IMR-90 (cell line): ENCODE results near the gene SLC35E2B. TPM values are rescaled to one million over a fixed set of nuclear protein-coding genes. Genes with fewer than 3 reads are reported as not detected.

Source experiments
- ATAC-seq: fragments of 200-7000 bp; cut with Tn5 transposase; 2 replicates; pipeline ENCODE4 v1.9.1; 2020; ENCODE audit warnings: low read depth, mild to moderate bottlenecking, moderate library complexity
- BruUV-seq: library from RNA; stranded (reverse); fragments of 400-500 nt; replicated peaks from 2 replicates; lab custom pipeline; 2021; lab: Mats Ljungman, UMichigan
- CTCF ChIA-PET: fragments of 300-600 bp; formaldehyde crosslinking; extraction: SDS; loops from one replicate; lab custom pipeline; 2021; ENCODE audit warnings: antibody characterized with exemption; lab: Yijun Ruan, JAX
- POLR2A ChIA-PET: fragments of 300-600 bp; sonication (Branson Sonifier 250); formaldehyde crosslinking; loops from one replicate; lab custom pipeline; 2022; ENCODE audit warnings: antibody characterized with exemption; ENCODE audit not compliant: unreplicated experiment; lab: Charles Lee
- DNase-seq: peaks from one replicate; pipeline ENCODE4 v3.0.0; 2013
- H2AFZ ChIP-seq: replicated peaks from 2 replicates; pipeline ENCODE3; 2013; ENCODE audit warnings: low read length, mild to moderate bottlenecking; ENCODE audit not compliant: poor library complexity
- H2AK5ac ChIP-seq: 2 replicates; pipeline ENCODE4 v1.6.1; 2013; ENCODE audit warnings: low read depth, low read length, inconsistent platforms
- H2AK9ac ChIP-seq: replicated peaks from 2 replicates; pipeline ENCODE3; 2013; ENCODE audit warnings: mild to moderate bottlenecking, low read depth, low read length, moderate library complexity; ENCODE audit not compliant: poor library complexity
- H2BK120ac ChIP-seq: 2 replicates; pipeline ENCODE4 v1.6.1; 2013; ENCODE audit warnings: low read depth, low read length, inconsistent platforms
- H2BK15ac ChIP-seq: 3 replicates; pipeline ENCODE4 v1.6.1; 2013; ENCODE audit warnings: low read depth, low read length, inconsistent platforms
- H2BK20ac ChIP-seq: 2 replicates; pipeline ENCODE4 v1.6.1; 2013; ENCODE audit warnings: low read depth, mild to moderate bottlenecking, inconsistent platforms, low read length, moderate library complexity
- H2BK5ac ChIP-seq: 2 replicates; pipeline ENCODE4 v1.6.1; 2013; ENCODE audit warnings: mild to moderate bottlenecking, low read depth, low read length, inconsistent platforms; ENCODE audit not compliant: poor library complexity, severe bottlenecking
- H3K14ac ChIP-seq: replicated peaks from 2 replicates; pipeline ENCODE4 v1.6.1; 2013; ENCODE audit warnings: low read depth, low read length, inconsistent platforms
- H3K18ac ChIP-seq: 2 replicates; pipeline ENCODE4 v1.6.1; 2013; ENCODE audit warnings: low read depth, low read length, control low read depth
- H3K23ac ChIP-seq: 2 replicates; pipeline ENCODE4 v1.6.1; 2013; ENCODE audit warnings: low read depth, low read length, inconsistent platforms
- H3K27ac ChIP-seq: 2 replicates; pipeline ENCODE4 v1.5.1; 2013; ENCODE audit warnings: mild to moderate bottlenecking, control low read depth, low read length; ENCODE audit not compliant: insufficient read depth
- H3K27me3 ChIP-seq: 2 replicates; pipeline ENCODE4 v1.6.1; 2013; ENCODE audit warnings: low read length; ENCODE audit not compliant: control insufficient read depth, insufficient read depth
- H3K36me3 ChIP-seq: 2 replicates; pipeline ENCODE4 v1.6.1; 2013; ENCODE audit warnings: low read length, mixed read lengths; ENCODE audit not compliant: control insufficient read depth, insufficient read depth
- H3K4ac ChIP-seq: 2 replicates; pipeline ENCODE4 v1.6.1; 2013; ENCODE audit warnings: low read depth, low read length, inconsistent platforms
- H3K4me1 ChIP-seq: 2 replicates; pipeline ENCODE4 v1.6.1; 2013; ENCODE audit warnings: low read length, mixed read lengths; ENCODE audit not compliant: control insufficient read depth, insufficient read depth
- H3K4me2 ChIP-seq: 2 replicates; pipeline ENCODE4 v1.6.1; 2013; ENCODE audit warnings: low read depth, mild to moderate bottlenecking, control low read depth, low read length, moderate library complexity
- H3K4me3 ChIP-seq: 2 replicates; pipeline ENCODE4 v1.5.1; 2013; ENCODE audit warnings: low read depth, mild to moderate bottlenecking, control low read depth, low read length, moderate library complexity; ENCODE audit not compliant: insufficient read depth
- H3K56ac ChIP-seq: 2 replicates; pipeline ENCODE4 v1.6.1; 2013; ENCODE audit warnings: low read length, inconsistent platforms; ENCODE audit not compliant: insufficient read depth; ENCODE audit errors: extremely low read depth
- H3K79me1 ChIP-seq, 2 experiments: 2 replicates each; pipeline ENCODE4 v1.6.1; 2013; ENCODE audit warnings: low read length in 2 of 2, inconsistent platforms in 1 of 2, low read depth in 1 of 2
- H3K9ac ChIP-seq: 2 replicates; pipeline ENCODE4 v1.6.1; 2013; ENCODE audit warnings: low read depth, low read length, control low read depth
- H3K9me1 ChIP-seq: 2 replicates; pipeline ENCODE4 v1.6.1; 2013; ENCODE audit warnings: low read length, inconsistent platforms; ENCODE audit not compliant: insufficient read depth
- H3K9me3 ChIP-seq: 2 replicates; pipeline ENCODE4 v1.6.1; 2013; ENCODE audit warnings: low read length; ENCODE audit not compliant: control insufficient read depth, insufficient read depth
- H4K20me1 ChIP-seq: 2 replicates; pipeline ENCODE4 v1.6.1; 2013; ENCODE audit warnings: low read length, inconsistent platforms; ENCODE audit not compliant: insufficient read depth
- H4K5ac ChIP-seq: 2 replicates; pipeline ENCODE4 v1.6.1; 2013; ENCODE audit warnings: mild to moderate bottlenecking, low read depth, low read length, control low read depth
- H4K8ac ChIP-seq, 2 experiments: 2 replicates each; pipeline ENCODE4 v1.6.1; 2013; ENCODE audit warnings: low read depth in 2 of 2, low read length in 2 of 2, control low read depth in 1 of 2, inconsistent platforms in 1 of 2
- H4K91ac ChIP-seq: 2 replicates; pipeline ENCODE4 v1.6.1; 2013; ENCODE audit warnings: low read depth, low read length, inconsistent platforms; ENCODE audit not compliant: insufficient read depth
- BHLHE40 ChIP-seq: fragments of 150-350 bp; IDR thresholded peaks from 2 replicates; pipeline ENCODE4 v1.6.1; 2016; ENCODE audit warnings: mild to moderate bottlenecking, low read depth, low read length
- CEBPB ChIP-seq: IDR thresholded peaks from 2 replicates; pipeline ENCODE4 v1.6.1; 2012; ENCODE audit warnings: low read depth, low read length, improper control_type of control experiment
- CHD1 ChIP-seq: IDR thresholded peaks from 2 replicates; pipeline ENCODE4 v1.6.1; 2012; ENCODE audit warnings: low read depth, low read length, improper control_type of control experiment
- ELK1 ChIP-seq: fragments of 150-350 bp; IDR thresholded peaks from 2 replicates; pipeline ENCODE4 v1.6.1; 2016; ENCODE audit warnings: low read depth, mild to moderate bottlenecking, low read length, moderate library complexity, borderline replicate concordance
- FOS ChIP-seq: fragments of 150-350 bp; IDR thresholded peaks from 2 replicates; pipeline ENCODE4 v1.6.1; 2016; ENCODE audit warnings: low read depth, low read length
- MAFK ChIP-seq: IDR thresholded peaks from 2 replicates; pipeline ENCODE4 v1.6.1; 2012; ENCODE audit warnings: low read depth, low read length, improper control_type of control experiment
- MAZ ChIP-seq: IDR thresholded peaks from 2 replicates; pipeline ENCODE4 v1.6.1; 2012; ENCODE audit warnings: low read depth, mild to moderate bottlenecking, low read length, improper control_type of control experiment, moderate library complexity, borderline replicate concordance
- MXI1 ChIP-seq: IDR thresholded peaks from 2 replicates; pipeline ENCODE4 v1.6.1; 2012; ENCODE audit warnings: low read depth, mild to moderate bottlenecking, low read length, moderate library complexity, borderline replicate concordance
- NFE2L2 ChIP-seq: fragments of 150-350 bp; IDR thresholded peaks from 2 replicates; pipeline ENCODE4 v1.6.1; 2016; ENCODE audit warnings: low read depth, mild to moderate bottlenecking, low read length
- POLR2A ChIP-seq: IDR thresholded peaks from 2 replicates; pipeline ENCODE4 v1.6.1; 2012; ENCODE audit warnings: mild to moderate bottlenecking, low read depth, low read length
- RCOR1 ChIP-seq: IDR thresholded peaks from 2 replicates; pipeline ENCODE4 v1.6.1; 2012; ENCODE audit warnings: mild to moderate bottlenecking, low read length, improper control_type of control experiment; ENCODE audit not compliant: insufficient replicate concordance
- SMC3 ChIP-seq: fragments of 150-350 bp; IDR thresholded peaks from 2 replicates; pipeline ENCODE4 v1.6.1; 2016; ENCODE audit warnings: low read depth, mild to moderate bottlenecking, antibody characterized with exemption, low read length, moderate library complexity
- USF2 ChIP-seq: fragments of 150-350 bp; IDR thresholded peaks from 2 replicates; pipeline ENCODE4 v1.6.1; 2017; ENCODE audit warnings: mild to moderate bottlenecking, antibody characterized with exemption, low read length, low read depth
- WGBS, 2 experiments: methylation state at CpG; one replicate each; pipeline versions ENCODE4 v1.1.5 to v1.1.7; 2013; ENCODE audit warnings: missing lambda C conversion rate in 2 of 2; ENCODE audit not compliant: insufficient read length in 1 of 2; ENCODE audit errors: extremely low coverage in 2 of 2; 5-methylcytosine and 5-hydroxymethylcytosine counted together
- dilution Hi-C: fragments of 300-500 bp; cut with HindIII; formaldehyde crosslinking; loops from one replicate; pipeline ENCODE4 v1.14.3; 2018; ENCODE audit warnings: low sequenced_read_pairs; ENCODE audit not compliant: unreplicated experiment
- in situ Hi-C: fragments of 300-500 bp; cut with MboI; formaldehyde crosslinking; loops from 3 replicates; pipeline ENCODE4 v1.14.3; 2019; ENCODE audit warnings: low sequenced_read_pairs, inconsistent platforms, mixed read lengths
- intact Hi-C: fragments of 100-400 bp; cut with micrococcal nuclease; formaldehyde crosslinking; loops from 2 replicates; pipeline ENCODE4 v1.10.0; 2022
- polyA plus RNA-seq, 3 experiments: library from polyadenylated mRNA; depleted of rRNA; stranded (reverse); fragments of >200 nt; gene quantifications; 2 replicates each; pipeline ENCODE4 v1.2.3, GENCODE V29; 2012; ENCODE audit warnings: low replicate concordance in 1 of 3
- total RNA-seq: library from RNA; depleted of rRNA; stranded (reverse); fragments of >200 nt; gene quantifications from 2 replicates; pipeline ENCODE4 v1.2.3, GENCODE V29; 2012

SLC35E2B gene
- total and polyA plus RNA-seq, 2 of the 4 experiments (the other 2 are of a cell fraction), result 14.9 to 30.2 TPM

- no peak for TF ChIP-seq ELK1
Measured at GRCh38 chr1:1626207-1627141, 66.1 kb downstream of the SLC35E2B start (continued).

GRCh38 chr1:1625824-1626206 lies 66.8 kb downstream of the SLC35E2B start:
- no peak overlapping the region for H3K14ac ChIP-seq
- CTCF ChIA-PET, result no interaction called here
- no peak overlapping the region for H3K4me2 ChIP-seq
- no peak overlapping the region for H3K9ac ChIP-seq
- H3K4ac ChIP-seq, result no peak overlapping the region
- H4K91ac ChIP-seq, result no peak overlapping the region
- BruUV-seq, result no TSS peak
- H3K56ac ChIP-seq, result no peak overlapping the region
- H3K27ac ChIP-seq, result no peak overlapping the region
- H2BK5ac ChIP-seq, result no peak overlapping the region
- no peak overlapping the region for H2AK5ac ChIP-seq
- ATAC-seq (no peak), DNase-seq (no peak)
- H4K20me1 ChIP-seq, result peaks cover 20% of the 10 kb centered on the region
- H4K8ac ChIP-seq, result no peak overlapping the region
- H3K9me1 ChIP-seq, result no peaks in the 10 kb centered on the region
- no peaks in the 10 kb centered on the region for H3K9me3 ChIP-seq
- H4K5ac ChIP-seq, result no peak overlapping the region
- H3K36me3 ChIP-seq, result peaks cover 31% of the 10 kb centered on the region
- no peak overlapping the region for H3K23ac ChIP-seq
- WGBS, 2 experiments, result 89% methylated on average over 5 of the region's 8 CpGs; no CpG with 5 or more reads in 1 of the 2 experiments
- peaks cover 3% of the 10 kb centered on the region; the same call in 1 of the 2 replicates for H3K4me1 ChIP-seq
- no peak overlapping the region for H2BK120ac ChIP-seq
- H3K18ac ChIP-seq, result no peak overlapping the region
- H2AK9ac ChIP-seq, result no peak overlapping the region
- no peak overlapping the region for H2BK20ac ChIP-seq
- H2AFZ ChIP-seq, result no peak overlapping the region
- POLR2A ChIA-PET, result no interaction called here
- intact Hi-C loops, result no loop called here
- dilution Hi-C loops, result no loop called here
- in situ Hi-C loops, result no loop called here
- H3K27me3 ChIP-seq, result no peaks in the 10 kb centered on the region
- H2BK15ac ChIP-seq, result no peak overlapping the region
- H3K79me1 ChIP-seq, result peaks cover 0 to 12% of the 10 kb centered on the region in 2 experiments; a peak in 1 of 4 replicates
- no peak overlapping the region for H3K4me3 ChIP-seq
- TF ChIP-seq MAZ (no peak), FOS (no peak), USF2 (no peak), ELK1 (no peak), NFE2L2 (no peak), BHLHE40 (no peak), SMC3 (no peak), CHD1 (no peak), CEBPB (no peak), MAFK (no peak), RCOR1 (no peak), MXI1 (no peak), POLR2A (no peak)
